Nephron progenitor cell (in vitro differentiated cells): ENCODE measurements around the gene ACER3.
"Not testable (repeated sequence)": the region's sequence is repeated elsewhere in the genome, so short reads cannot be mapped to it uniquely, and the experiment has no call there.

ENCODE experiments used
- DNase-seq: peaks from one replicate; pipeline ENCODE4 v3.0.0; 2021
- H3K27ac Mint-ChIP-seq: 2 replicates; pipeline ENCODE4 v1.8.0; 2021; ENCODE audit warnings: mild to moderate bottlenecking, moderate library complexity, mixed read lengths
- H3K27me3 Mint-ChIP-seq: 2 replicates; pipeline ENCODE4 v1.8.0; 2021; ENCODE audit warnings: mild to moderate bottlenecking, low read depth, mixed read lengths; ENCODE audit not compliant: poor library complexity
- H3K36me3 Mint-ChIP-seq: 2 replicates; pipeline ENCODE4 v1.8.0; 2021; ENCODE audit warnings: low read depth, mixed read lengths
- H3K4me1 Mint-ChIP-seq: 2 replicates; pipeline ENCODE4 v1.8.0; 2021; ENCODE audit warnings: mixed read lengths
- H3K4me3 Mint-ChIP-seq: 2 replicates; pipeline ENCODE4 v1.8.0; 2021; ENCODE audit warnings: mild to moderate bottlenecking, moderate library complexity, mixed read lengths
- H3K9me3 Mint-ChIP-seq: 2 replicates; pipeline ENCODE4 v1.8.0; 2021; ENCODE audit warnings: mild to moderate bottlenecking, moderate library complexity, mixed read lengths
- TF ChIP-seq, protein P1 (sequence below): fragments of 200-600 bp; sonication (generic); IDR thresholded peaks from 2 replicates; pipeline ENCODE4 v1.5.0; 2021; ENCODE audit warnings: antibody characterized with exemption

Gene ACER3

GRCh38 chr11:77056814-77057402, 196.2 kb downstream of the ACER3 start:
- DNase-seq: no peak
- Mint-ChIP-seq H3K27me3 (peaks cover 7% of the 10 kb centered on the region), H3K4me3 (no peak overlapping the region)

GRCh38 chr11:77057938-77058474, 197.3 kb downstream of the ACER3 start:
- H3K9me3 Mint-ChIP-seq: peaks cover 48% of the 10 kb centered on the region
- H3K36me3 Mint-ChIP-seq: no peaks in the 10 kb centered on the region
- peaks cover 14% of the 10 kb centered on the region for H3K4me1 Mint-ChIP-seq
- no peak overlapping the region for H3K4me3 Mint-ChIP-seq
- DNase-seq: no peak
- H3K27ac Mint-ChIP-seq: no peak overlapping the region
- TF ChIP-seq, protein P1, sequence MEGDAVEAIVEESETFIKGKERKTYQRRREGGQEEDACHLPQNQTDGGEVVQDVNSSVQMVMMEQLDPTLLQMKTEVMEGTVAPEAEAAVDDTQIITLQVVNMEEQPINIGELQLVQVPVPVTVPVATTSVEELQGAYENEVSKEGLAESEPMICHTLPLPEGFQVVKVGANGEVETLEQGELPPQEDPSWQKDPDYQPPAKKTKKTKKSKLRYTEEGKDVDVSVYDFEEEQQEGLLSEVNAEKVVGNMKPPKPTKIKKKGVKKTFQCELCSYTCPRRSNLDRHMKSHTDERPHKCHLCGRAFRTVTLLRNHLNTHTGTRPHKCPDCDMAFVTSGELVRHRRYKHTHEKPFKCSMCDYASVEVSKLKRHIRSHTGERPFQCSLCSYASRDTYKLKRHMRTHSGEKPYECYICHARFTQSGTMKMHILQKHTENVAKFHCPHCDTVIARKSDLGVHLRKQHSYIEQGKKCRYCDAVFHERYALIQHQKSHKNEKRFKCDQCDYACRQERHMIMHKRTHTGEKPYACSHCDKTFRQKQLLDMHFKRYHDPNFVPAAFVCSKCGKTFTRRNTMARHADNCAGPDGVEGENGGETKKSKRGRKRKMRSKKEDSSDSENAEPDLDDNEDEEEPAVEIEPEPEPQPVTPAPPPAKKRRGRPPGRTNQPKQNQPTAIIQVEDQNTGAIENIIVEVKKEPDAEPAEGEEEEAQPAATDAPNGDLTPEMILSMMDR: no peak
- H3K27me3 Mint-ChIP-seq: peaks cover 8% of the 10 kb centered on the region

More at GRCh38 chr11:77056814-77057402, 196.2 kb downstream of the ACER3 start:
- H3K4me1 Mint-ChIP-seq: peaks cover 23% of the 10 kb centered on the region
- peaks cover 50% of the 10 kb centered on the region for H3K9me3 Mint-ChIP-seq
- TF ChIP-seq, protein P1: no peak
- no peak overlapping the region for H3K27ac Mint-ChIP-seq
- H3K36me3 Mint-ChIP-seq: no peaks in the 10 kb centered on the region

- Mint-ChIP-seq H3K27me3 (peaks cover 13% of the 10 kb centered on the region), H3K36me3 (no peaks in the 10 kb centered on the region), H3K27ac (no peak overlapping the region), H3K4me1 (peaks cover 7% of the 10 kb centered on the region), H3K9me3 (peaks cover 48% of the 10 kb centered on the region), H3K4me3 (no peak overlapping the region)
- TF ChIP-seq, protein P1: no peak
- no peak for DNase-seq
Observed at GRCh38 chr11:77058900-77059299, 198.2 kb downstream of the ACER3 start.

GRCh38 chr11:77059806-77060205, 199.1 kb downstream of the ACER3 start:
- H3K36me3 Mint-ChIP-seq: no peaks in the 10 kb centered on the region
- H3K27ac Mint-ChIP-seq: no peak overlapping the region
- no peak for DNase-seq
- H3K9me3 Mint-ChIP-seq: peaks cover 46% of the 10 kb centered on the region
- TF ChIP-seq, protein P1: no peak
- peaks cover 13% of the 10 kb centered on the region for H3K27me3 Mint-ChIP-seq
- H3K4me1 Mint-ChIP-seq: peaks cover 5% of the 10 kb centered on the region
- H3K4me3 Mint-ChIP-seq: no peak overlapping the region

- Mint-ChIP-seq H3K36me3 (no peaks in the 10 kb centered on the region), H3K9me3 (peaks cover 42% of the 10 kb centered on the region), H3K27ac (no peak overlapping the region), H3K27me3 (peaks cover 13% of the 10 kb centered on the region), H3K4me3 (no peak overlapping the region), H3K4me1 (peaks cover 7% of the 10 kb centered on the region)
- no peak for DNase-seq
- TF ChIP-seq, protein P1: no peak
Observed at GRCh38 chr11:77060234-77060633, 199.5 kb downstream of the ACER3 start.

- not testable (repeated sequence) for H3K4me3 Mint-ChIP-seq, DNase-seq, H3K36me3 Mint-ChIP-seq, H3K27me3 Mint-ChIP-seq, H3K27ac Mint-ChIP-seq
- peaks cover 17% of the 10 kb centered on the region for H3K4me1 Mint-ChIP-seq
- peaks cover 32% of the 10 kb centered on the region for H3K9me3 Mint-ChIP-seq
Observed at GRCh38 chr11:77061258-77061657, 200.5 kb downstream of the ACER3 start.
